Measurements from ENCODE around the gene RABGAP1L.
"Not testable (repeated sequence)": the region's sequence is repeated elsewhere in the genome, so short reads cannot be mapped to it uniquely, and the experiment has no call there.

RABGAP1L gene

DNA sequence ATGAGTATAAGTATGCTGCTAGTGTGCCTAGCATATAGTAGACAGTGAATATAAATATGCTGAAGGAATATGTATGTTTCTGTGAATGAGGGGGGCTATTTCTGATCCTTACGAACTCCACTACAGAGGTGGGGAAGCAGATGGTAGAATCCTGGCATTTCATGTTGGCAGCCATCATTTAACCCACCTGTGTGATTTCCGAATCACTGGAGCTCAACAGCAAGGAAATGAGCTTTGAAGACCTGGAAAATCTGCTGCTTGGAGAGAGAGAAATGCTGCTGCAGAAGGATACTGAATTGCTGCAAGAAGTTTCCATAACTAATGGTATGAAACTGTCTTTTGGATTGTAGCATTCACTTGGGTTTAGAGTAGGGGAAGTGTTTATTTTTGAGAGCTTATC lies 83.5 kb downstream of the RABGAP1L start:
- peak; percentile 77 for DNase-seq (ENCODE audit: low spot score)

DNA sequence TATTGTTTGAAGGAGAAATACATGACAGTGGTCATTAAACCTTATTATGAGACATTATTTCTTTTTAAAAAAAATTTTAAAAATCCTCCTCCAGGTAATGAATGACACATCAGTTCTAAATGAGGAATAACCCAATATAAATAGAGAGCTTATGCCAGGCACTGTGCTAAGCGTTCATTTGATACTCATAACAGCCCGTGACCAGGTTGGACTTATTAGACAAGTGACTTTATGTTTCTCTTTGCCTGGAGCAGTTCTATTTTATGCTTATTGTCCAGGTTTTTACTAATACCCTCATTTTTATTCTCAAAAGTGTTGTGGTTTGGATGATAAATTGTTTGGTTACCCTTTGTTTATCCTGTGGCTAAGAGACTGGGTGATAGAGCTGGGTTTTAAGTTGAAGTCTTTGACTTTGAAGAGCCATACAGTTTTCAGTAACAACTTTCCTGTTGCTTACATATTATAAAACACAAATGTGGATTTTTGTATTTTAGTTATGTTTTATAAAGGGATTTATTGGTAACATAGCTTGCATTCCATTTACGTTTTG lies 84.2 kb downstream of the RABGAP1L start:
- DNase-seq (ENCODE audit: low spot score) = no peak

DNA sequence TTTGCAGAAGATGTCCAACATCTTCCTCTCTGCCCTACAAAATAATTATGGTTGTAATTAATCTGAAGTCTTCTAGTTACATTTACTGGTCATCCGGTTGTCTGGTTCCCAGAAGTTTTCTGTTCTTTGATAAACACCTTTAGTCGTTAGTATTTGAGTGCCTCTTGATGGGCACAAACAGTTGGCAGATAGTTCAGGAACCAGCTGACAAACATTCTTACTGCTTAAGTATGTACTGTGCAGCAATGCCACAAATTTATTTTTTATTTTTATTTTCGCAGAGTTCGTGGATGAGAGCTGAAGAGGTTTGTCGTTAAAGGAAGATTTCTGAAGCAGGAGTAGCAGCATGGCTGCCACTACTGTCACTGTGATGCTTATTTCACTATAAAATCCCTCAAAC lies 84.7 kb downstream of the RABGAP1L start:
- no peak for DNase-seq (ENCODE audit: low spot score)

DNA sequence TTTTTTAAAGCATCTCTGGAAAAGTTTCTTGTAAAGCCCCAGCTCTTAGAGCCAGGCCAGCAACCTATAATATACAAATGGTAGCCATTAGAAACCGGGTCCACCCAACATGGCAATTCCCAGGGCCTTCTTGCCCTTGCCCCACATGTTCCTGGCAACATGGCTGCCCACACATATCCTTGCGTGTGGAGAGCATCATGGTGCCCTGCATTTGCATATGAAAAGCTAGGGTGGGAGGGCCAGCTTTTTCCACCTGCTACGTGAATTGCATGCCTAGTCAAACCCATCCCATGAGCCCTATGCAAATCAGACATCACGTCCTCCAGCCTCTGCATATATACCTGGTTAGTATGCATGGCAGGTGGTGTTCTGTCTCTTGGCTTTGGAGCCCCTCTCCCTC lies 88.2 kb downstream of the RABGAP1L start:
- no peak for DNase-seq (ENCODE audit: low spot score)

DNA sequence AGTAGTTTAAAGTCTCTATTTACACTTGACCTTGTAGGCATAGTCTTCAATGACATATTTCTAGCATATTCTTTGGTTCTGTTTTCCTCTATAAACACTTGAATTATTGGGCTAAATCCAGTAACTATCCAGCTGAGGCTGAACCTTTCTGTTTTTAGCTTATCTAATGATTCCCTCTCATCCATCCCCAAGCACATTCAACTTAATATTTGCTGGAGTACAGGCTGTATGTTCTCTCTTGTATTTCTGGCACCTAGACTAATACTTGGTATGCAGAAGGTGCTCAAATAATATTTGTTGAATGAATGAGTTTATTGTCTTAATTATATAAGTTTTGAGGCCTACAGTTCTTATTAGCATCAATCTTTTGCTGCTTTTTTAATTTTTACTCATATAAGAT lies 88.7 kb downstream of the RABGAP1L start:
- DNase-seq (ENCODE audit: low spot score) = no peak

DNA sequence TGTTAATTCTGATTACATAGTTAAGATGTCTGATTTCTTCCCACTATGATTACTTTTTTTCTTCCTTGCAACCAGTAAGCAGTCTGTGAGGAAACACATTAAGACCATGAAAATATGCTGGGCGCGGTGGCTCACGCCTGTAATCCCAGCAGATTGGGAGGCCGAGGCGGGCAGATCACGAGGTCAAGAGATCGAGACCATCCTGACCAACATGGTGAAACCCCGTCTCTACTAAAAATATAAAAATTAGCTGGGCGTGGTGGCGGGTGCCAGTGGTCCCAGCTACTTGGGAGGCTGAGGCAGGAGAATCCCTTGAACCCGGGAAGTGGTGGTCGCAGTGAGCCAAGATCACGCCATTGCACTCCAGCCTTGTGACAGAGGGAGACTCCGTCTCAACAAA lies 97.1 kb downstream of the RABGAP1L start:
- DNase-seq (ENCODE audit: low spot score) = not testable (repeated sequence)

DNA sequence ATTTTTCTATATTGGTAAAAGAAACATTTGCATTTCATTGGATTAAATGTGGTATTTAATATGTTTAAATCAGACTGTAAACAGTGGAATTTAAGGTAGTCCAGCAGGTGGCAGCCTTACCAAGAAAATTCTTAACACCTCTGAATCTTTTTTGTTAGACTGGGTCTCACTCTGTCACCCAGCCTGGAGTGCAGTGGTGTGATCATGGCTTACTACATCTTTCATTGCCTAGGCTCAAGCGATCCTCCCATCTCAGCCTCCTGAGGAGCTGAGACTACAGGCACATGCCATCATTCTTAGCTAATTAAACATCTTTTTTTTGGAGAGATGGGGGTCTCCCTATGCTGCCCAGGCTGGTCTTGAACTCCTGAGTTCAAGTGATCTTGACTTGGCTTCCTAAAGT lies 98.8 kb downstream of the RABGAP1L start:
- peak; percentile 64 for DNase-seq (ENCODE audit: low spot score)

DNA sequence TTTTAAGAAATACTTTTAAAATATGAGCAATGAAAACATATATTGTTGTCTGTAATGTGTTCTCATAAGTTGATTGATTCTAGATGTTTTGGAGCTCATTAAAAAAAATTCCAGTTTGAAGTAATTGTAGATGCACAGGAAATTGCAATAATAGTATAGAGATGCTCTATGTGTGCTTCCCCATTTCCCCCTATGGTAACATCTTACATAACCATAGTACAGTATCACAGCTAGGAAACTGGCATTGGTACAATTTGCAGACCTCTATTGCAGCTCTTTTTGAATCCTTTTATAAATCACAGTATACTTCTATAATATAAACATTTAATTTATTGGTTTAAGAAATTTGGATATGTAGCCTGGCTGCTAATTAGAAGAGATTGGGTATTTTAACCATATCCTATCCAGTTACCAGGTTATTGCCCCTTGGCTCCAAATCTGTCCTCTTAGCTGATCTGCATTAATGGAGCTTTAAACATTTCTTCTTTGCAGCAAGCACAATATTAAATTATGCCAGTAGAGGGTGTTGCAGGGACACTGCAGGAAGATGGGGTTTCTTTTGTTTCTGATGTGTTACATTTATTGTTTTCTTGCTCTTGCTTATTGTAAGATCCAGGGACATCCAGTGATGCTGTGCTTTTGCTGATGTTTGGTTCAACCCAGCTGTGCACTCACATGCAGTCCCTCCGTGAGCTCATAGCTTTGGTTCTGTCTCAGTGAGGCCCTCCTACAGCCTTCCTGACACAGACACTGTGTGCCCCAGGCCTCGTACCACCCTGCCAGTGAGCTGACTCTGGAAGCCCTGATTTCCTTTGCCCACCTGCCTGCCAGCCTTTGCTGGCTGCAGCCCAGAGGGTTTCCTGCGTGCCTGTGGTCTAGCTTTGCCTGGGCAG lies 103.3 kb downstream of the RABGAP1L start:
- peak; percentile 84 for DNase-seq (ENCODE audit: low spot score)

DNA sequence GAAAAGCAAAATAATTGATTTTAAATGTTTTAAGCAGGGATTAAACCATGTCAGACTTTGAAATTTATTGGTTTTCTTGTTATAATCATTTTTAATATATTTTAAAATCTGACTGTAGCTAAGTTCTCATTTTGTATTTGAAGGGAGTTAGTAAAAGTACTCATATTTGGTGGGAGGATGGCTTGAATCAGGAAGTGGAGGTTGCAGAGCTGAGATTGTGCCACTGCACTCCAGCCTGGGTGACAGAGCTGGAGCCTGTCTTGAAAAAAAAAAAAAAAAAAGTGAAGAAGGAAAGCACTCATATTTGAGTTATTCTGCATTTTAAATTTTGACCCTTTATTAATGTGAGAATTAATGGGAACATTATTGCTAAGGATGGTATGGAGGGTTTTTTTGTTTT lies 106.0 kb downstream of the RABGAP1L start:
- DNase-seq (ENCODE audit: low spot score) = no peak

DNA sequence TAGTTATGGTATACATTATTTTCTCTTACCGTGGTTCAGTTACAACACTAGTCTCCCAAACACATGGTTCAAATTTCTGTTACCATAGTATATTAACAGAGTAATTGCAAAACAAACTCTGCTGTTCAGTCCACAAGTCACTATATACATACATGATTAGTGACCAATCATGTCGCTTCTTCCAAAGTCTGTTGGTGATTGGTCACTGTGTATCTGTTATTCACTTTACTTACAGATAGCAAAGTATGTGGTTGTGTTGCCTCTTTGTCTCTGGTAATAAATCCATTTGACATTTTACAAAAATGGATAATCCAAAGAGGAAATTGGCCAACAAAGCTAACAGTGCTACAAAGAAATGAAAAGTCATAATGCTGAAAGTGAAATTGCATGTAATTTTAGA lies 107.2 kb downstream of the RABGAP1L start:
- DNase-seq (ENCODE audit: low spot score) = no peak

DNA sequence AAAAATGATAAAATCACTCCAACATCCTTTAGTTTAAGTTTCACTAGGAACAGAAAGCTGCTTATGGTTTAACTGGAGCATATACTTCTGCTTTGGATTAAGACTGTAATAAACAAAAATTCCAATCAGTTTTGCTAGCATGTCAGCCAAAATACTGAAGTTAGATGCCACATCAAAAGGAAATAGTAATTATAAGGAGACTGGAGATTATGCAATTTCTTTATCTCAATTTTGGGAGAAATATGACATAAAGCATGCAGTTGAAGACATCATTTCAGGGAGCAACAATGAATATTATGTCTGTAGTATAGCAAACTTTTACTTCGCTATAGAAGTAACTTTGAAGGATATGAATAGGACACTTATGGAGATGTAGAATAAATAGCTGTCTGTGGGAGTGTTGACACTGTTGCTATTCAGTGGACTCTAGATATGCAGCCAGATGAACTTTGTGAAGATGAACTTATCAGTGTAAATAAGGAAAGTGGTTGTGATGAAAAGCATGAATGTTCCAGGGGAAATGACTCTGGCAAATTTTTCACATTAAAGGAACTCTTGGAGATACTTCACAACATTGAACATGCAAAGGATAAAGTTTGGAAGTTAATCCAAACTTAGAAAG lies 107.8 kb downstream of the RABGAP1L start:
- DNase-seq (ENCODE audit: low spot score) = no peak

DNA sequence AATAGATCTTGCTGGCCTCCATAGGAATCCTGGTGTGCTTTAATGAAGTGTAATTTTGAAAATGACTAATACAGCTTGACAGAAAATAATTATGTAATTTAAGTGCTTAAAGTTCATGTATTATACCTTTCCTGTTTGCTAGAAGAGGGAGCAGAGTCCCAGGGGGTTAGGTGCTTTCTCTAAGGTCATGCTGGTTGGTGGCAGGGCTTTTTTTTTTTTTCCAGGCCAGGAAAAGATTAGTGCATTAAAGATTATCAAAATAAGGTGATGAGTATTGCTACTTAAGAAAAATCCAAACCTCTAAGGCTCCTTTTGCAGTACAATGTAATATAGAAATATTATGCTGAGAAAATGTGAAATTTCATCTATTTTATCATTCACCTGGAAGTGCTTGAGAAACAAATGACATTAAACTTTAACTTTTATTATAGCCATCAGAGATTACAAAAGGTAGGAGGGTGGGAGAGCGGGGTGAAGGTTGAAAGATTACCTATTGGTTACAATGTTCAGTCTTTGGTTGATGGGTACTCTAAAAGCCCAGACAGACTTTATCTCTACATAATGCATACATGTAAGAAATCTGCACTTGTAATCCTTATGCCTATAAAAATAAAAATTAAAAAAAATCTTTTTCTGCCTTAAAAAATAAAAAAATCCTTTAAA lies 110.8 kb downstream of the RABGAP1L start:
- DNase-seq (ENCODE audit: low spot score) = no peak

DNA sequence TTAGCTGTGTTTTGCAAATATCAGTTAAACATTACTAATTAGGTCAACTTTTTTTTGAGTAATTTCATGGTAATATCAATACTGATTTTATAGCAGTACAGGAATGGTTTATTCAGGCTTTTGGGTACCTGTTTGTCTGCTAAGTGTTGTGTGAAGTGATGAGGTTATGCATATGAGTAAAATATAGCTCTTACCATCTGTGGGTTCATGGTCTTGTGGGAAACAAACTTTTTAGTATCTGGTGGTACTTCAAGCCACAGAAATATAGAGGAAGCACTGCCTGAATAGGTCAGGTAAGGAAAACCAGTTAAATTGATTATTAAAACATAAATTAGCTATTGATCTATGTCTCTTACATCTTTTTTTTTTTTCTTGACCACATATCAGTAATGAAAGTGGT lies 113.9 kb downstream of the RABGAP1L start:
- no peak for DNase-seq (ENCODE audit: low spot score)

DNA sequence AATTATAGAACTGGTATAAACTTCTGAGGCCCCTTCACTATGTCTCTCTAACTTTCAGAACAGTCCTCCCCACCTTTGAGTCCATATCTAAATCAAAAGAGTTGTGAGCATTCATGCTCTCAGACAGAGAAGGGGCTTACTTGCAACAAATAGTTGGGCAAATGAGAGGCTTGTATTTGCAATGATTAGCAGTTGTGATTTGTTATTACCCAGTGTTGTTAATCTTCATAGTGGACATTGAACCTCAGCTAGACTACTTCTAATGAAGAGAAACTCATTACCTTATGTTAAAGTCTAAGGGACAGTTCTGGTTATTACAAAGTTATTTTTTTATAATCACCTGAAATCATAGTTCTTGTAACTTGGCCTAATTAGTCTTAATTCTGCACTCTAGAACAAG lies 114.5 kb downstream of the RABGAP1L start:
- DNase-seq (ENCODE audit: low spot score) = no peak

DNA sequence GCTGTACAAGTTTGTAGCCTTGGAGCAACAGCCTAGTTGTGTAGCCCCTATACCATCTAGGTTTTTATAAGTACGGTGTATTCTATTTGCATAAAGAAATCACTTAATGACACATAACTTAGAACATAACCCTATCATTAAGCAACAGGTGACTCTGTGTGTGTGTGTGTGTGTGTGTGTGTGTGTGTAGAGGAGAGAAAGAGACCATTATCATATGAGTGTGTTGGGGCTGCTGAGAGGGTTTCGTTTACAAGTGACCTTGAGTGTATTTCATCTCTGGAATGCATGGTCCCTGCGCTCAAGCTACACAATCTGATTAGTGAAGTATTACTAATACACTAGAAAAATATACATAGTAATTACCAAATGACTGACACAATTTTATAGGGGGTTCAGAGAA lies 115.1 kb downstream of the RABGAP1L start:
- DNase-seq (ENCODE audit: low spot score) = no peak

DNA sequence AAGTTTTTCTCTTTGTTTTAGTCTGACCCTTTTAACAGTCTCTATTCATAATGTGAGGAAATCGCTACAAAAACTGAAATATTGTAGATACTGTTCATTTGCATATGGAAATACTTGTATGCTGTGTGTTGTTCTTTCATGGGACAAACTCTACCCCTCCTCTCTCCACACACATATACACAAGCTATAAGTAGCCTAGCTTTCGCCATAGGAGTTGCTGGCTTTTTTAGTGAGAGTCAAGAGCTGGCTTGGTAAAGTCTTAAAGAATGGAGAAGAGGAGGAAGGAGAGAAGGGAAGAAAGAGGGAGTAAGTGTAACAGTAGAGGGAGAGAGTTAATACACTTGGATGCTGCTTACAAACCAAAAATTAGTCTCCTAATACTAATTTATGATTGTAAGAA lies 115.6 kb downstream of the RABGAP1L start:
- DNase-seq (ENCODE audit: low spot score) = no peak

DNA sequence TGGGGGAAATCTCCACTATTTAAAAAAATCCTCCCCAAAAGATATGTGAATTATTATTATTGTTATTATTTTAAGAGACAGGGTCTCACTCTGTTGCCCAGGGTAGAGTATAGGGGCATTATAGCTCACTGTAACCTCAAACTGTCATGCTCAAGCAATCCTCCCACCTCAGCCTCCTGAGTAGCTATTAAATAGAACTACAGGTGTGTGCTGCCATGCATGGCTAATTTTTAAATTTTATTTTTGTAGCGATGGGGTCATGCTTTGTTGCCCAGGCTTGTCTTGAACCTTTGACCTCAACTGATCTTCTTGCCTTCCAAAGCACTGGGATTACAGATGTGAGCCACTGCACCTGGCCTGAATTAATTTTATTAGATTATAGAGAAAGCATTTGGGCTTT lies 116.8 kb downstream of the RABGAP1L start:
- DNase-seq (ENCODE audit: low spot score) = no peak

DNA sequence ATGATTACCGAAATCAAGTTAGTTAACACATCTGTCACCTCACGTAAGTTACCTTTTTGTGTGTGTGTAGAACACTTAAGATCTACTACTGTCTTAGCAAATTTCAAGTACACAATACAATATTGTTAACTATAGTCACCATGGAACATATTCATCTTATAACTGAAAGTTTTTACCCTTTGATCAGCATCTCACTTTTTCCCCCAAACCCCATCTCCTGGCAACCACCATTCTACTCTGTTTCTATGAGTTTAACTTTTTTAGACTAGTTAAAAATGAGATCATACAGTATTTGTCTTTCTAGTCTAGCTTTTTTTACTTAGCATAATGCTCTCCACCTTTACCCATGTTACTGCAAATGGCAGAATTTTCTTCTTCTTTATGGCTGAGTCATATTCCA lies 124.7 kb downstream of the RABGAP1L start:
- DNase-seq (ENCODE audit: low spot score) = no peak

DNA sequence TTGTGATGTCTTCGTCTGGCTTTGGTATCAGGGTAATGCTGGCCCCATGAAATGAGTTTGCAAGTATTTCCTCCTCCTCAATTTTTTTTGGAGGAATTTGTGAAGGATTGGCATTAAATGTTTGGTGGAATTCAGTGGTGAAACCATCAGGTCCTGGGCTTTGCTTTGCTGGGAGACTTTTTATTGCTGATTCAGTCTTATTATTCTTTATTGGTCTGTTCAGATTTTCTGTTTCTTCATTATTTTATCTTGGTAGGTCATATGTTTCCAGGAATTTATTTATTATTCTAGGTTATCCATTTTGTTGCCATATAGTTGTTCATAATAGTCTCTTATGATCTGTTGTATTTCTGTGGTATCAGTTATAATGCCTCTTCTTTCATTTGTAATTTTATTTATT lies 126.7 kb downstream of the RABGAP1L start:
- no peak for DNase-seq (ENCODE audit: low spot score)

DNA sequence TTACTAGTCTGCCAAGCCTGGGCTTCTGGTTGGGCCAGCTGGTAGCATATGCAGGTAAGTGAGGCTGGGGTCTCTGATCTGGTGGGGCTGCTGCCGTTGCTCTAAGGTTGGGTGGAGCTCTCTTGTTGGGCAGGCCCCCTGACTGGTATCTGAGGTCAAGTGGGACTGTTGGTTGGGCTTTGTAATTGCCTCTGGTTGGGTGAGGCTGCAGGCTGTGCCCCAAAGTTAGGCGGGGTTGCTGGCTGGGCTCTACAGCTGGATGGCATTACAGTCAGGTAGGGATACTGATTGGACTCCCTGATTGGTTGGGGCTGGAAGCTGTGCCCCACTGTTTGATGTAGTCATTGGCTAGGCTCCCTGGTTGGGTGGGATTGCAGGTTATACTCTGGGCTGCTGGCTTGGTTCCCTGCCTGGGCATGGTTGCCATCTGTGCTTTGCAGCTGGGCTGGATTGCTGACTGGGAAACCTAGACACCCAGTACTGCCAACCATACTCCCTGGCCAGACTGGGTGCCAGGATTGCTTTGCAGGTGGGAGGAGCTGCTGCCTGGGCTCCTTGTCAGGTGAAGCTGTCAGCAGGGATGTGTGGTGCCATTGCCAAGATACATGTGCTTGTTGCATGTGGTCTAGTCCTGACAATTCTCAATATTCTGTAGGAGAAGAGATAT lies 130.5 kb downstream of the RABGAP1L start:
- DNase-seq (ENCODE audit: low spot score) = no peak

DNA sequence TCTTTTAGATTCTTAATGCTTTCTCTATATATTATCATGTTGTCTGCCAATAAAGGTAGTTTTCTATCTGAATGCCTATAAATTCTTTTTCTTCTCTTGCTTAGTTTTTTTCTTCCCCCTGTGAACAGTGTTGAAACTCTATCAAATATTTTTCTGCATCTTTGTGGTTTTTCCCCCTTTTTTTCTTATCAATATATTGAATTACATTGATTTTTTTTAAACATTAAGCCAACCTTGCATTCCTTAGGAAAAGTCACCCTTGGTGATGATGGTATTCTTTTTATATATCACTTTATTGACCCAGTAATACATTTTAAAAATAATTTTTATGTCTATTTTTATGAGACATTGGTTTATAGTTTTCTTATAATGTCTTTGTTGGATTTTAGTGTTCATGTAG lies 131.7 kb downstream of the RABGAP1L start:
- no peak for DNase-seq (ENCODE audit: low spot score)

DNA sequence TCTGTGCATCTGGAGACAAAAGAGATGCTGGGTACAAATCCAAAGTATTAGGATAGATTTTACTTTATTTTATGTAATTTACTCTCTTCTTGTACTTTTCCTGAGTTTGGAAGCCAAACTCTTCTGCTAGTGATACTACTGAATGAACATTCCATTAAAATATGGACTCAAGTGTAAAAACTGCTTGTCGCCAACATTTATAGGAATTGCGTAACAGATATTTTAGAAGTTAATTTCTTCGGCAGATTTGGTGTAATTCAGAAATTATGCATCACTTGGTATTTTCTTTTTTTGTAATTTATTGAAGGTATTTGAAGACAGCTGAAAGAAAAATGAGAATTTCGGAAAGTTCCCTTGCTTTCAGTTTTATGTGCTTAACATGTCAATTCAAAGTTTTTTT lies 137.0 kb downstream of the RABGAP1L start:
- DNase-seq (ENCODE audit: low spot score) = no peak
